ENCODE measurements around the gene ZFYVE9. TPM values are rescaled to one million over a fixed set of nuclear protein-coding genes. Genes with fewer than 3 reads are reported as not detected.

The ZFYVE9 gene
- total RNA-seq, 1 donor from 2014 or later: 25.6 TPM

DNA sequence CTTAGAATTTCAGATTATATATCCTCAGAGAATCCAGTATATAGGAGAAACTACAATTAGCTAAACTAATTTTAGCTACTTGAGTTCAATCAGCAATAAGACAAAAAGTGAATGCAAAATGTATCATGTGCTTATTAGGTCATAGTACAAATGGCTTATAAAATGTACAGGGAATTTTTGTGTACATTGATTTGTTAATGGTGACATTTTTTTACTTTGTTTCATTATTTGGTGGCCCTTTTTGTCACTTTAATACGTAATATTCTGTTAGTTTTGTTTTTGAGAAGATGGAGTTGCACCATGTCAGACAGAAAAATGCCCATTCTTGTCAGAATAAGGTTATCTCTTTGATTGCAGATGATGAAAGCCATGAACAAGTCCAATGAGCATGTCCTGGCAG, 190.5 kb downstream of the ZFYVE9 start:
- Mint-ChIP-seq H3K27me3 (ENCODE audit: unreplicated experiment) (no peaks in the 10 kb centered on the region), H3K9me3 (ENCODE audit: unreplicated experiment) (no peaks in the 10 kb centered on the region), H3K4me1 (ENCODE audit: low read depth, unreplicated experiment) (no peaks in the 10 kb centered on the region), H3K27ac (ENCODE audit: unreplicated experiment) (no peak overlapping the region), H3K4me3 (ENCODE audit: unreplicated experiment) (no peak overlapping the region), H3K36me3 (ENCODE audit: unreplicated experiment) (no peaks in the 10 kb centered on the region)
- TF ChIP-seq, protein P1, sequence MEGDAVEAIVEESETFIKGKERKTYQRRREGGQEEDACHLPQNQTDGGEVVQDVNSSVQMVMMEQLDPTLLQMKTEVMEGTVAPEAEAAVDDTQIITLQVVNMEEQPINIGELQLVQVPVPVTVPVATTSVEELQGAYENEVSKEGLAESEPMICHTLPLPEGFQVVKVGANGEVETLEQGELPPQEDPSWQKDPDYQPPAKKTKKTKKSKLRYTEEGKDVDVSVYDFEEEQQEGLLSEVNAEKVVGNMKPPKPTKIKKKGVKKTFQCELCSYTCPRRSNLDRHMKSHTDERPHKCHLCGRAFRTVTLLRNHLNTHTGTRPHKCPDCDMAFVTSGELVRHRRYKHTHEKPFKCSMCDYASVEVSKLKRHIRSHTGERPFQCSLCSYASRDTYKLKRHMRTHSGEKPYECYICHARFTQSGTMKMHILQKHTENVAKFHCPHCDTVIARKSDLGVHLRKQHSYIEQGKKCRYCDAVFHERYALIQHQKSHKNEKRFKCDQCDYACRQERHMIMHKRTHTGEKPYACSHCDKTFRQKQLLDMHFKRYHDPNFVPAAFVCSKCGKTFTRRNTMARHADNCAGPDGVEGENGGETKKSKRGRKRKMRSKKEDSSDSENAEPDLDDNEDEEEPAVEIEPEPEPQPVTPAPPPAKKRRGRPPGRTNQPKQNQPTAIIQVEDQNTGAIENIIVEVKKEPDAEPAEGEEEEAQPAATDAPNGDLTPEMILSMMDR (IDR thresholded peaks at IDR 0.05; ENCODE audit: partially characterized antibody, unreplicated experiment): no peak
- no peak for DNase-seq

DNA sequence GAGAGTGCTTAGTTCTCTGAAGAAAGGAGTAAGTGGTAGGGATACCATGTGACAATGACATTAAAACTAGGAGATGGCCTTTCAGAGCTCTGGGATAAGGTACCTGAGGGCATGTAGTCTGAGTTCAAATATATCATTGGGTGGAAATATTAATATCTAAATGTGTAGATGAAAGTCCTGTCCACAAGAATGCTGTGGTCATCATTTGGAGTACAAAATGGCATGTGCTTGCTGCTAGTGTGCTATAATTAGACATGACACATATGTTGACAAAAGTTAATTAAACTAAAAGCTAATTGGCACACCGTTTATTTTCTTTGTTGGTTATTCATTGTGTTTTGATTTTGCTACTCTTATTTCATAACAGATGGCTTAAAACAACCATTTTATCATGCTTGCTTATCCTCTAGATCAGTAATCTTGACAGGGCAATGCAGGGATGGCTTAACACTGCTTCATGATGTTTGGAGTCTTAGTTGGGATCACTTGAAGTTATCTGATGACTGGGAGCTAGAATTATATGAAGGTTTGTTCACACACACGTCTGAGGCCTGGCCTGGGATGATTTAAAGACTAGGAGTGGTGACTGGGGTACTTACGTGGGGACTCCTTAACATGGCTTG, 193.1 kb downstream of the ZFYVE9 start:
- Mint-ChIP-seq H3K4me3 (ENCODE audit: unreplicated experiment) (no peak overlapping the region), H3K27me3 (ENCODE audit: unreplicated experiment) (no peaks in the 10 kb centered on the region), H3K4me1 (ENCODE audit: low read depth, unreplicated experiment) (no peaks in the 10 kb centered on the region), H3K36me3 (ENCODE audit: unreplicated experiment) (no peaks in the 10 kb centered on the region), H3K9me3 (ENCODE audit: unreplicated experiment) (no peaks in the 10 kb centered on the region), H3K27ac (ENCODE audit: unreplicated experiment) (no peak overlapping the region)
- DNase-seq: no peak
- TF ChIP-seq, protein P1 (IDR thresholded peaks at IDR 0.05; ENCODE audit: partially characterized antibody, unreplicated experiment): no peak

DNA sequence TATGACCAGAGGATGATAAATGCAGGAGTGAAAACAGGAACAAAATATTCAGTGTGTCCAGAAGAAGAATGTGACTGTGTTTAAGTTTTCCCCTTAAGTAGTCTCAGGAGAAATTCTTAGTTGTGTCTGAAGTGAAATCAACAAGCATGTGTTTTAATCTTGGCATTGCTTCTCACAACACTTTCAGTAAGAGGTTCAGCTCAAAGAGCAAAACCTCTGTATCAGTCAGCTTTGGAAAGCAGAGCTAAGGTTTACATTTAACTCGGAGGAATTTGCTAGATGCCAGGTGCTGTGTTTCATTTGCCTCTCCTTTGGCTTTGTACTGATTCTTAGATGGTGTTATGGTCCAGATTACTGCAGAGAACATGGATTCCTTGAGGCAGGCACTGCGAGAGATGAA, 195.6 kb downstream of the ZFYVE9 start:
- Mint-ChIP-seq H3K4me3 (ENCODE audit: unreplicated experiment) (no peak overlapping the region), H3K9me3 (ENCODE audit: unreplicated experiment) (no peaks in the 10 kb centered on the region), H3K36me3 (ENCODE audit: unreplicated experiment) (no peaks in the 10 kb centered on the region), H3K27me3 (ENCODE audit: unreplicated experiment) (no peaks in the 10 kb centered on the region), H3K27ac (ENCODE audit: unreplicated experiment) (no peak overlapping the region), H3K4me1 (ENCODE audit: low read depth, unreplicated experiment) (no peaks in the 10 kb centered on the region)
- DNase-seq: no peak
- TF ChIP-seq, protein P1 (IDR thresholded peaks at IDR 0.05; ENCODE audit: partially characterized antibody, unreplicated experiment): no peak

DNA sequence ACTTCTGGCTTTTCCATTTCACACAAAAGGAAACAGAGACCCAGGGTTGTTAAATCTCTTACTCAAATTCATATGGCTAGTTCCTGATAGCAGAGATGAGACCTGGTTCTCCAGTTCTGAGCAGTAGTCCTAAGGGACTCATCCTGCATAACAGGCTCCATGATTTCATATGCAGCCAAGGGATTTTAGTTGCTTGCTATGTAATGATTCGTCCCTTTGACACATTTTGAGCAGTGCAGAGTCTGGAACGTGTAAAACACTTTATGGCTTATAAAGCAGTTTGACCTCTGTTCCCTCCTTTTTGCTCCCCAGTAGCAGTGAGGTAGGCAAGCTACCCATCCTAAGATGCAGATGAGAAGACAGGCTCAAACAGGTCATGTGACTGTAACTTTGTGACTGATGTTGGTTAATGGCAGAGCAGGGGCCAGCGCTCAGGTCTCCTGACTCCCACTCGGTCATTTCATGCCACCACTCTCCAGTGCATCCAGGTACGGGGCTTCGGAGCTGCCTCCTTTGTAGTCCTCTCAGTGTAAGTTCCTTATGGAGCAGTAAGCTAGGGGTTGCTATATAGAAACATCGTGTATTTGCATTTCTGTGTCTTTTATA, 199.9 kb downstream of the ZFYVE9 start:
- no peaks in the 10 kb centered on the region for H3K4me1 Mint-ChIP-seq (ENCODE audit: low read depth, unreplicated experiment)
- H3K9me3 Mint-ChIP-seq (ENCODE audit: unreplicated experiment): no peaks in the 10 kb centered on the region
- no peaks in the 10 kb centered on the region for H3K36me3 Mint-ChIP-seq (ENCODE audit: unreplicated experiment)
- TF ChIP-seq, protein P1 (IDR thresholded peaks at IDR 0.05; ENCODE audit: partially characterized antibody, unreplicated experiment): no peak
- H3K27me3 Mint-ChIP-seq (ENCODE audit: unreplicated experiment): no peaks in the 10 kb centered on the region
- DNase-seq: no peak
- no peak overlapping the region for H3K4me3 Mint-ChIP-seq (ENCODE audit: unreplicated experiment)
- no peak overlapping the region for H3K27ac Mint-ChIP-seq (ENCODE audit: unreplicated experiment)

DNA sequence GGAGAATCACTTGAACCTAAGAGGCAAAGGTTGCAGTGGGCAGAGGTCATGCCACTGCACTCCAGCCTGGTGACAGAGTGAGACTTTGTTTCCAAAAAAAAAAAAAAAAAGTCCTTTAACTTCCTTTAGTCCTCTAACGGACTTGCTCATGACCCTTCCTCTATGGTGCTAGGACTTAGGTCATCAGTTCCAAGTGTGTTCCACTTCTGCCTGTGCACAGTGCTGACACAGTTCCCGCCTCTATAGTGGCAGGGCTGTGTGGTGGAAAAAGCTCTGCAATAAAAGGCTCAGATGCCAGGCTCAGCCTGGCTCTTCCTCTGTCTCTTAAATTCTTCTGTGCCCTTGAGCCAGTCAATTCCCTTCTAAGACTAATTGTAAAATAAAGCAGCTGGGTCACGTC, 202.1 kb downstream of the ZFYVE9 start:
- H3K9me3 Mint-ChIP-seq (ENCODE audit: unreplicated experiment): peaks cover 5% of the 10 kb centered on the region

More for the DNA sequence above, 202.1 kb downstream of the ZFYVE9 start:
- Mint-ChIP-seq H3K4me3 (ENCODE audit: unreplicated experiment) (no peak overlapping the region), H3K27ac (ENCODE audit: unreplicated experiment) (no peak overlapping the region), H3K27me3 (ENCODE audit: unreplicated experiment) (no peaks in the 10 kb centered on the region), H3K4me1 (ENCODE audit: low read depth, unreplicated experiment) (peaks cover 8% of the 10 kb centered on the region), H3K36me3 (ENCODE audit: unreplicated experiment) (no peaks in the 10 kb centered on the region)
- DNase-seq: no peak
- TF ChIP-seq, protein P1 (IDR thresholded peaks at IDR 0.05; ENCODE audit: partially characterized antibody, unreplicated experiment): no peak

All from glutamatergic neuron (in vitro differentiated cells).